WTC11 (cell line): ENCODE data around the gene CEP72.

ENCODE experiments used
- CTCF ChIP-seq: fragments of 200-600 bp; IDR thresholded peaks from 2 replicates; pipeline ENCODE4 v1.8.0; 2022; ENCODE audit warnings: antibody characterized with exemption
- GABPB1 ChIP-seq: sonication (generic); formaldehyde crosslinking; IDR thresholded peaks from 2 replicates; pipeline ENCODE4 v1.8.1; 2023; ENCODE audit warnings: mild to moderate bottlenecking, missing genetic modification reagents
- MLX ChIP-seq: sonication (generic); formaldehyde crosslinking; IDR thresholded peaks from 2 replicates; pipeline ENCODE4 v1.8.1; 2023; ENCODE audit warnings: mild to moderate bottlenecking, missing genetic modification reagents, moderate library complexity

GRCh38 chr5:606526-607399, 5.4 kb upstream of the CEP72 start:
- TF ChIP-seq CTCF (no peak), GABPB1 (no peak), MLX (CRISPR knock-in tag) (no peak)
